ENCODE results near the gene ZNF839.

- TF ChIP-seq CTCF (IDR thresholded peaks at IDR 0.05) (no peak), POLR2A (IDR thresholded peaks at IDR 0.05) (no peak)
Observed at GRCh38 chr14:102333390-102333789, 13.8 kb downstream of the ZNF839 start.

Data from adrenal gland (tissue), 5 donors.